ENCODE results near the gene DIAPH3.

The DIAPH3 gene

DNA sequence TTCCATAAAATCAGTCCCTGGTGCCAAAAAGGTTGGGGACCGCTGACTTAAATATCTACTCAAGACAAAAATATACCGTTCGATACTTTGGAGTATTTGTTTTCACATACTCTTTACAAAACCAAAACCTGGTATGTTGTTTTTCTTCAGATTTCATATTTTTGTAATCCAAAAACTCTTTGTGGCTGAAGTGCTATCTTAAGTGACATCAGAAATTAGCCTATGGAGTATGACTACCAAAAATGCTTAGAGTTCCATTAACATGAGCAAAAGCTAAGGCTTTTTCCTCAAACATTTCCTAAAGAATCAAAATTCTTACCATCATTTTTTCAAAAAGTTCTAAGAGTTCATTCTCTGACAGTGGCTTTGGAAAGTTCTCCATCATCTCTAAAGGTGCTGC is 52.0 kb downstream of the DIAPH3 start (continued):
- TF ChIP-seq ZNF530 (tag by site-specific recombination; IDR thresholded peaks at IDR 0.05; ENCODE audit: low read depth) (no peak), ZXDB (tag by site-specific recombination; IDR thresholded peaks at IDR 0.05) (no peak), SALL2 (tag by site-specific recombination; IDR thresholded peaks at IDR 0.05; ENCODE audit: borderline replicate concordance) (no peak)
- TF ChIP-seq, protein P1, sequence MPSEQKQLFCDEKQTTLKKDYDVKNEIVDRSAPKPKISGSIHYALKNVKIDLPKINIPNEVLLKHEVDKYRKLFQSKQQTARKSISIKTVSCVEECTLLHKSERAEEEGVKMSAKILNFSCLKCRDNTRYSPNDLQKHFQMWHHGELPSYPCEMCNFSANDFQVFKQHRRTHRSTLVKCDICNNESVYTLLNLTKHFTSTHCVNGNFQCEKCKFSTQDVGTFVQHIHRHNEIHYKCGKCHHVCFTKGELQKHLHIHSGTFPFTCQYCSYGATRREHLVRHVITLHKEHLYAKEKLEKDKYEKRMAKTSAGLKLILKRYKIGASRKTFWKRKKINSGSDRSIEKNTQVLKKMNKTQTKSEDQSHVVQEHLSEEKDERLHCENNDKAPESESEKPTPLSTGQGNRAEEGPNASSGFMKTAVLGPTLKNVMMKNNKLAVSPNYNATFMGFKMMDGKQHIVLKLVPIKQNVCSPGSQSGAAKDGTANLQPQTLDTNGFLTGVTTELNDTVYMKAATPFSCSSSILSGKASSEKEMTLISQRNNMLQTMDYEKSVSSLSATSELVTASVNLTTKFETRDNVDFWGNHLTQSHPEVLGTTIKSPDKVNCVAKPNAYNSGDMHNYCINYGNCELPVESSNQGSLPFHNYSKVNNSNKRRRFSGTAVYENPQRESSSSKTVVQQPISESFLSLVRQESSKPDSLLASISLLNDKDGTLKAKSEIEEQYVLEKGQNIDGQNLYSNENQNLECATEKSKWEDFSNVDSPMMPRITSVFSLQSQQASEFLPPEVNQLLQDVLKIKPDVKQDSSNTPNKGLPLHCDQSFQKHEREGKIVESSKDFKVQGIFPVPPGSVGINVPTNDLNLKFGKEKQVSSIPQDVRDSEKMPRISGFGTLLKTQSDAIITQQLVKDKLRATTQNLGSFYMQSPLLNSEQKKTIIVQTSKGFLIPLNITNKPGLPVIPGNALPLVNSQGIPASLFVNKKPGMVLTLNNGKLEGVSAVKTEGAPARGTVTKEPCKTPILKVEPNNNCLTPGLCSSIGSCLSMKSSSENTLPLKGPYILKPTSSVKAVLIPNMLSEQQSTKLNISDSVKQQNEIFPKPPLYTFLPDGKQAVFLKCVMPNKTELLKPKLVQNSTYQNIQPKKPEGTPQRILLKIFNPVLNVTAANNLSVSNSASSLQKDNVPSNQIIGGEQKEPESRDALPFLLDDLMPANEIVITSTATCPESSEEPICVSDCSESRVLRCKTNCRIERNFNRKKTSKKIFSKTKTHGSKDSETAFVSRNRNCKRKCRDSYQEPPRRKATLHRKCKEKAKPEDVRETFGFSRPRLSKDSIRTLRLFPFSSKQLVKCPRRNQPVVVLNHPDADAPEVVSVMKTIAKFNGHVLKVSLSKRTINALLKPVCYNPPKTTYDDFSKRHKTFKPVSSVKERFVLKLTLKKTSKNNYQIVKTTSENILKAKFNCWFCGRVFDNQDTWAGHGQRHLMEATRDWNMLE (tag by site-specific recombination; conservative IDR thresholded peaks at IDR 0.05; ENCODE audit: low read depth), result no peak

DNA sequence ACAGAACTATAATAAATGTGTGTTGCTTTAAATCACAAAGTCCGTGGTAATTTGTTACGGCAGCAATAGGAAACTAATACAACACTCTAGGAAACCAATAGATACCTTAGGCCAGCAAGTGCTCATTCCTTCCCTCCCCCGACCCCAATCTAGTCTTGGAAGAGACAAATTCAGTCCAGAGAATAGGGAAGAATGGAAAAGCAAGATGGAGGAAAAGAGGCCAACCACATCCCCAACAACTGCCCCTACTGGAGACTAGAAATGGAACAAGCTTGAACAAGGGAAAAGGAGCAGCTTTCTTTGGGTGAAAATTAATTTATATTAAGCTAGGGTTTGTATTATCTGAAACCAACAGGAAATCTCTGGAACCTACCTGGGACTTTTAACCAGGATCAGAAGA is 54.4 kb downstream of the DIAPH3 start:
- Histone ChIP-seq H3K36me3 (ENCODE audit: control insufficient read depth in 2 of 2, insufficient read depth in 1 of 2, low read length in 2 of 2) (peaks cover 0 to 10% of the 10 kb centered on the region in 2 experiments; a peak in 1 of 3 replicates), H3K4me3 (ENCODE audit: low read depth, low read length) (no peak overlapping the region), H3K27ac (ENCODE audit: extremely low read depth, low read depth, low read length) (no peak overlapping the region), H3K4me1 (ENCODE audit: control insufficient read depth, insufficient read depth, low read length) (no peaks in the 10 kb centered on the region), H3K9me3 (ENCODE audit: control insufficient read depth, insufficient read depth, low read depth, low read length) (no peaks in the 10 kb centered on the region)
- TF ChIP-seq ZNF114 (tag by site-specific recombination; IDR thresholded peaks at IDR 0.05), result no peak
- no peak for TF ChIP-seq ZEB2 (tag by site-specific recombination; IDR thresholded peaks at IDR 0.05)
- TF ChIP-seq, protein P2, sequence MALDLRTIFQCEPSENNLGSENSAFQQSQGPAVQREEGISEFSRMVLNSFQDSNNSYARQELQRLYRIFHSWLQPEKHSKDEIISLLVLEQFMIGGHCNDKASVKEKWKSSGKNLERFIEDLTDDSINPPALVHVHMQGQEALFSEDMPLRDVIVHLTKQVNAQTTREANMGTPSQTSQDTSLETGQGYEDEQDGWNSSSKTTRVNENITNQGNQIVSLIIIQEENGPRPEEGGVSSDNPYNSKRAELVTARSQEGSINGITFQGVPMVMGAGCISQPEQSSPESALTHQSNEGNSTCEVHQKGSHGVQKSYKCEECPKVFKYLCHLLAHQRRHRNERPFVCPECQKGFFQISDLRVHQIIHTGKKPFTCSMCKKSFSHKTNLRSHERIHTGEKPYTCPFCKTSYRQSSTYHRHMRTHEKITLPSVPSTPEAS (tag by site-specific recombination; IDR thresholded peaks at IDR 0.05), result no peak
- TF ChIP-seq ZBTB17 (tag by site-specific recombination; IDR thresholded peaks at IDR 0.05), result no peak
- TF ChIP-seq ZNF202 (tag by site-specific recombination; IDR thresholded peaks at IDR 0.05; ENCODE audit: borderline replicate concordance), result no peak
- TF ChIP-seq ZNF394 (tag by site-specific recombination; IDR thresholded peaks at IDR 0.05; ENCODE audit: borderline replicate concordance), result no peak
- no peak for TF ChIP-seq ZSCAN30 (tag by site-specific recombination; IDR thresholded peaks at IDR 0.05)
- no peak for TF ChIP-seq HOXA7 (CRISPR knock-in tag; IDR thresholded peaks at IDR 0.05; ENCODE audit: borderline replicate concordance)
- no peak for TF ChIP-seq ZNF561 (tag by site-specific recombination; IDR thresholded peaks at IDR 0.05; ENCODE audit: borderline replicate concordance)
- TF ChIP-seq, protein P3, sequence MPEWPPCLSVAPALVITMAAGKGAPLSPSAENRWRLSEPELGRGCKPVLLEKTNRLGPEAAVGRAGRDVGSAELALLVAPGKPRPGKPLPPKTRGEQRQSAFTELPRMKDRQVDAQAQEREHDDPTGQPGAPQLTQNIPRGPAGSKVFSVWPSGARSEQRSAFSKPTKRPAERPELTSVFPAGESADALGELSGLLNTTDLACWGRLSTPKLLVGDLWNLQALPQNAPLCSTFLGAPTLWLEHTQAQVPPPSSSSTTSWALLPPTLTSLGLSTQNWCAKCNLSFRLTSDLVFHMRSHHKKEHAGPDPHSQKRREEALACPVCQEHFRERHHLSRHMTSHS (tag by site-specific recombination; IDR thresholded peaks at IDR 0.05), result no peak
- TF ChIP-seq, protein P4, sequence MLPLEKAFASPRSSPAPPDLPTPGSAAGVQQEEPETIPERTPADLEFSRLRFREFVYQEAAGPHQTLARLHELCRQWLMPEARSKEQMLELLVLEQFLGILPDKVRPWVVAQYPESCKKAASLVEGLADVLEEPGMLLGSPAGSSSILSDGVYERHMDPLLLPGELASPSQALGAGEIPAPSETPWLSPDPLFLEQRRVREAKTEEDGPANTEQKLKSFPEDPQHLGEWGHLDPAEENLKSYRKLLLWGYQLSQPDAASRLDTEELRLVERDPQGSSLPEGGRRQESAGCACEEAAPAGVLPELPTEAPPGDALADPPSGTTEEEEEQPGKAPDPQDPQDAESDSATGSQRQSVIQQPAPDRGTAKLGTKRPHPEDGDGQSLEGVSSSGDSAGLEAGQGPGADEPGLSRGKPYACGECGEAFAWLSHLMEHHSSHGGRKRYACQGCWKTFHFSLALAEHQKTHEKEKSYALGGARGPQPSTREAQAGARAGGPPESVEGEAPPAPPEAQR (tag by site-specific recombination; IDR thresholded peaks at IDR 0.05), result no peak
- TF ChIP-seq, protein P5, sequence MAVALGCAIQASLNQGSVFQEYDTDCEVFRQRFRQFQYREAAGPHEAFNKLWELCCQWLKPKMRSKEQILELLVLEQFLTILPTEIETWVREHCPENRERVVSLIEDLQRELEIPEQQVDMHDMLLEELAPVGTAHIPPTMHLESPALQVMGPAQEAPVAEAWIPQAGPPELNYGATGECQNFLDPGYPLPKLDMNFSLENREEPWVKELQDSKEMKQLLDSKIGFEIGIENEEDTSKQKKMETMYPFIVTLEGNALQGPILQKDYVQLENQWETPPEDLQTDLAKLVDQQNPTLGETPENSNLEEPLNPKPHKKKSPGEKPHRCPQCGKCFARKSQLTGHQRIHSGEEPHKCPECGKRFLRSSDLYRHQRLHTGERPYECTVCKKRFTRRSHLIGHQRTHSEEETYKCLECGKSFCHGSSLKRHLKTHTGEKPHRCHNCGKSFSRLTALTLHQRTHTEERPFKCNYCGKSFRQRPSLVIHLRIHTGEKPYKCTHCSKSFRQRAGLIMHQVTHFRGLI (tag by site-specific recombination; IDR thresholded peaks at IDR 0.05), result no peak
- no peak for TF ChIP-seq KLF9 (tag by site-specific recombination; IDR thresholded peaks at IDR 0.05; ENCODE audit: low read depth)
- TF ChIP-seq ZNF138 (tag by site-specific recombination; IDR thresholded peaks at IDR 0.05; ENCODE audit: borderline replicate concordance), result no peak
- no peak for TF ChIP-seq ZNF140 (tag by site-specific recombination; IDR thresholded peaks at IDR 0.05)
- ChIA-PET POLR2A (no interaction called here), CTCF (interaction anchor here (0.6 kb wide), 1 partner anchor 365 kb away, joined by 3 read pairs; no protein-coding TSS in a partner anchor)
